Activated CD4-positive, alpha-beta T cell treated with anti-CD3 and anti-CD28 coated beads, Interleukin-2, amount 10 ng/mL, durations not matched to agents 7 days and 5 days (primary cell): ENCODE measurements around the gene COL17A1. TPM values are rescaled to one million over a fixed set of nuclear protein-coding genes. Genes with fewer than 3 reads are reported as not detected.
A peak's percentile ranks its signal among the peaks of the same experiment; 100 is the strongest.

Experiments
- CTCF ChIA-PET: fragments of 350-600 bp; sonication (Branson Sonifier 250); formaldehyde crosslinking; loops from one replicate; lab custom pipeline; 2021; ENCODE audit warnings: antibody characterized with exemption; lab: Charles Lee
- POLR2A ChIA-PET: fragments of 350-600 bp; sonication (Branson Sonifier 250); formaldehyde crosslinking; loops from one replicate; lab custom pipeline; 2021; ENCODE audit warnings: antibody characterized with exemption; lab: Charles Lee
- DNase-seq: peaks from one replicate; pipeline ENCODE4 v3.0.0-alpha.2; 2020
- H3K27ac Mint-ChIP-seq: one replicate; pipeline ENCODE4 v1.8.0; 2021; ENCODE audit warnings: mild to moderate bottlenecking, moderate library complexity, mixed read lengths
- H3K27me3 Mint-ChIP-seq: one replicate; pipeline ENCODE4 v1.8.0; 2021; ENCODE audit warnings: mixed read lengths
- H3K36me3 Mint-ChIP-seq: one replicate; pipeline ENCODE4 v1.8.0; 2021; ENCODE audit warnings: low read depth, mixed read lengths
- H3K4me1 Mint-ChIP-seq: one replicate; pipeline ENCODE4 v1.8.0; 2021; ENCODE audit warnings: mixed read lengths
- H3K4me3 Mint-ChIP-seq: one replicate; pipeline ENCODE4 v1.8.0; 2021; ENCODE audit warnings: mild to moderate bottlenecking, moderate library complexity, mixed read lengths
- H3K9me3 Mint-ChIP-seq: one replicate; pipeline ENCODE4 v1.8.0; 2021; ENCODE audit warnings: mixed read lengths
- total RNA-seq, 2 experiments: library from RNA; stranded (reverse); gene quantifications; one replicate each; pipeline ENCODE4 v1.2.3, GENCODE V29; 2021

COL17A1 gene
- total RNA-seq, 2 experiments from 2014 or later: not detected

DNA sequence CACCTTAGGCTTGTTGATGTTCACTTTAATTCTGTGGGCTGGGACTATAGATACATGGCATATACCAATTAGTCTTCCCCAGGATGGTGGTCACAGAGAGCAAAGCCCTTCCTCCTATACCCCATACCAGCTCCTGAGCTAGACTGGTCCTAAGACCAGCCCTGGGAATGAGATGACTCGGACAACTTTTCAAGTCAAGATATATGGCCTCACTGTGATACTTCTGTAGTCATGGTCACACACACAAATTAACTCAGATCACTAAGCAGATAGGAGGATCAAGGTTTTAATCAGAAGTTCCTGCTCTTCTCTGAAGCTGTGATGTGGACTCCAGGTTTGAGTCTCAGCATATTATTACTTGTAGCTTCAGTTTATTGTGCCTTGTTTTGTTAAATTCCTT lies 65.7 kb downstream of the COL17A1 start:
- H3K27me3 Mint-ChIP-seq: no peaks in the 10 kb centered on the region
- H3K36me3 Mint-ChIP-seq: peaks cover 53% of the 10 kb centered on the region
- no peaks in the 10 kb centered on the region for H3K9me3 Mint-ChIP-seq
- no peak for DNase-seq
- no peak overlapping the region for H3K4me3 Mint-ChIP-seq
- no peak overlapping the region for H3K27ac Mint-ChIP-seq
- ChIA-PET CTCF (no interaction called here), POLR2A (no interaction called here)
- peaks cover 3% of the 10 kb centered on the region for H3K4me1 Mint-ChIP-seq

- H3K4me1 Mint-ChIP-seq: peaks cover 3% of the 10 kb centered on the region
- no peak overlapping the region for H3K4me3 Mint-ChIP-seq
- no peaks in the 10 kb centered on the region for H3K9me3 Mint-ChIP-seq
- no peak for DNase-seq
- ChIA-PET POLR2A (interaction anchor here (0.6 to 0.7 kb wide), 2 partner anchors 13 to 126 kb away, joined by 7 to 8 read pairs; no protein-coding TSS in a partner anchor), CTCF (interaction anchor here (0.9 to 2.1 kb wide), 3 partner anchors 11 to 105 kb away, joined by 3 to 9 read pairs (median 3); partner anchors contain the start of gene SFR1)
- H3K27me3 Mint-ChIP-seq: no peaks in the 10 kb centered on the region
- peaks cover 44% of the 10 kb centered on the region for H3K36me3 Mint-ChIP-seq
- H3K27ac Mint-ChIP-seq: no peak overlapping the region
Measured at GRCh38 chr10:104018471-104018870, 67.2 kb downstream of the COL17A1 start.

DNA sequence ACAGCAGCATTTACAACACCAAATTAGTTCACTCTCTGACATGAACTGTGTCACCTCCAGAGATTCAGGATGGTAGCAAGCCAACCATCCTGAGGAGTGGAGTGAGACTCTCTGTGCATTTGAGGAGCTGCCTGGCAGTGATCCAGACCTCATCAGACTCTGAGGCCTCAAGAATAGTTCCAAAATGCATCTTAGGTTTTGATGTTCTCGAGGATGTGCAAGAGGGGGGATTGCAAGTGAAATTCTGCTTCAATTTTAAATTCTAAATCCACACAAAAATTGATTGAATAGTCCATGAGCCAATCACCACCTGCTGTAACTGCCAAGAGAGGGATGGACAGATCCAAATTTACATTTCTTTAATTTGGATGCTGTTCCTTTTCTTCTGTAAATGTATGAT lies 69.0 kb downstream of the COL17A1 start:
- Mint-ChIP-seq H3K27me3 (no peaks in the 10 kb centered on the region), H3K9me3 (no peaks in the 10 kb centered on the region), H3K4me1 (peaks cover 3% of the 10 kb centered on the region), H3K4me3 (no peak overlapping the region), H3K36me3 (peaks cover 32% of the 10 kb centered on the region), H3K27ac (no peak overlapping the region)
- CTCF ChIA-PET: interaction anchor here (0.6 kb wide), 2 partner anchors 192 to 274 kb away, joined by 3 to 4 read pairs; no protein-coding TSS in a partner anchor
- POLR2A ChIA-PET: interaction anchor here (0.6 kb wide), 1 partner anchor 12 kb away, joined by 4 read pairs; no protein-coding TSS in a partner anchor
- no peak for DNase-seq

DNA sequence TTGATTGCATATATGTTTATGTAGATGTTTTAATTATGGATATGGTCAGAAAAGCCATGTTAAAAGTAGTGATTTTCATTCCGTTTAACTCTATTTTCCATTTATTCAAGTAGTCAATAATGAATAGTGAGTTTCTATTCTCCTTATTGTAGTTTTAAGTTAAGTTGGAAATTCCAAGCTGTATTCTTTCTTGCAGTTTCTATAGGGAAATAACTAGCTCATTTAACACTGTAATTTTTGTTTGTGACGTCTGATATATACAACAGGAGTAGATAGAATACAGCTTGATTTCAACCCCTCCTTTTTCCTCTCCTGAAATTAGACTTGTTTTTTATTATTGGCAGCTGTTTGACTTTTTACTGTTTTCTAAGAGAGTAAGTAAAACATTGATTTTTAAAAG lies 71.5 kb downstream of the COL17A1 start:
- DNase-seq: no peak
- peaks cover 21% of the 10 kb centered on the region for H3K36me3 Mint-ChIP-seq
- peaks cover 2% of the 10 kb centered on the region for H3K4me1 Mint-ChIP-seq
- ChIA-PET POLR2A (no interaction called here), CTCF (interaction anchor here (0.7 to 0.9 kb wide), 2 partner anchors 105 to 110 kb away, joined by 3 read pairs; no protein-coding TSS in a partner anchor)
- H3K4me3 Mint-ChIP-seq: no peak overlapping the region
- no peaks in the 10 kb centered on the region for H3K9me3 Mint-ChIP-seq
- no peak overlapping the region for H3K27ac Mint-ChIP-seq
- no peaks in the 10 kb centered on the region for H3K27me3 Mint-ChIP-seq

DNA sequence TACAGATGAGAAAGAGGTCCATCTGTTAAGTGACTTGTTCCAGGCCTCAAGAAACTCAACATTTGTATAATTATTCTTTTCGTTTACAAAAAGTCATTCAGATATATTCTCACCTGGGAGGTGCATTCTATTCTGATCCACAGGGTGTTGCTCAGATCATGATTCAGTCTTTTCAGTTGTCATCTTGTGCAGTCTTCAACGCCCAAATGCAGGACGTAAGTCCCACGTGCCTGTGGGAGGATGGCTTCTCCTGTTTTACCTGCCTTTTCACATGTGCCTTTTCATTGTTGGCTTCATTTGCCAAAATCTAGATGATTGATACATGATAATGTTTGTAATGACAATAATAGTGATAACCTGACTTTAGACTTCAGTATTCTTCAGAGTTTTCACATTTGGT lies 72.2 kb downstream of the COL17A1 start:
- ChIA-PET CTCF (interaction anchor here (0.9 kb wide), 1 partner anchor 111 kb away, joined by 3 read pairs; no protein-coding TSS in a partner anchor), POLR2A (no interaction called here)
- Mint-ChIP-seq H3K9me3 (no peaks in the 10 kb centered on the region), H3K4me1 (peaks cover 2% of the 10 kb centered on the region), H3K27ac (no peak overlapping the region), H3K4me3 (no peak overlapping the region), H3K27me3 (no peaks in the 10 kb centered on the region), H3K36me3 (peaks cover 19% of the 10 kb centered on the region)
- no peak for DNase-seq

DNA sequence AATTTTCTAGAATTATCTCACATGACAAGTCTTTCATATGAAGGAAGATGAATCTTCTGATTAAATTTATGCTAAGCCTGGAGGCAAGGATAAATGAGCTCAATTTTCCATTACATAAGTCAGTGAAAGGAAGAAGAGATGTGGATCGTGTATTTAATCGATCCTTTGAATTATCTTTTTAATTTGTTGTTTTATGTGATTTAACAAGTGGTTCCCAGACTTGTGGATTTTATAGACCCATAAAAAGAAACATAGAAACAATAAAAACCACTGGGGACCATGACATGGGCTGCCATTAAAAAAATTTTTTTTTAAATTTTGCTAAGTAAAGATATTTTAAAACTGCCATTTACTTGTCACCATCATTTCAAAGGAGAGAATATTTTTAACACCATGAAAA lies 73.8 kb downstream of the COL17A1 start:
- POLR2A ChIA-PET: no interaction called here
- H3K27ac Mint-ChIP-seq: no peak overlapping the region
- H3K9me3 Mint-ChIP-seq: no peaks in the 10 kb centered on the region
- CTCF ChIA-PET: interaction anchor here (0.7 kb wide), 2 partner anchors 28 to 109 kb away, joined by 3 to 4 read pairs; no protein-coding TSS in a partner anchor
- peaks cover 22% of the 10 kb centered on the region for H3K36me3 Mint-ChIP-seq
- no peaks in the 10 kb centered on the region for H3K27me3 Mint-ChIP-seq
- H3K4me3 Mint-ChIP-seq: no peak overlapping the region
- H3K4me1 Mint-ChIP-seq: peaks cover 1% of the 10 kb centered on the region
- DNase-seq: no peak

GRCh38 chr10:104005172-104005863 lies 80.4 kb downstream of the COL17A1 start:
- no peak for DNase-seq
- ChIA-PET POLR2A (no interaction called here), CTCF (interaction anchor here (0.7 kb wide), 1 partner anchor 340 kb away, joined by 3 read pairs; no protein-coding TSS in a partner anchor)
- H3K27me3 Mint-ChIP-seq: no peaks in the 10 kb centered on the region
- H3K4me3 Mint-ChIP-seq: no peak overlapping the region
- H3K4me1 Mint-ChIP-seq: peaks cover 1% of the 10 kb centered on the region
- no peaks in the 10 kb centered on the region for H3K9me3 Mint-ChIP-seq
- H3K36me3 Mint-ChIP-seq: peaks cover 47% of the 10 kb centered on the region
- H3K27ac Mint-ChIP-seq: no peak overlapping the region

- no peak for DNase-seq
- ChIA-PET CTCF (interaction anchor here (1.2 kb wide), 1 partner anchor 115 kb away, joined by 3 read pairs; no protein-coding TSS in a partner anchor), POLR2A (no interaction called here)
- H3K9me3 Mint-ChIP-seq: no peaks in the 10 kb centered on the region
- peak overlapping the region; percentile 7 for H3K27ac Mint-ChIP-seq
- peaks cover 51% of the 10 kb centered on the region for H3K36me3 Mint-ChIP-seq
- peaks cover 1% of the 10 kb centered on the region for H3K4me1 Mint-ChIP-seq
- H3K4me3 Mint-ChIP-seq: no peak overlapping the region
- H3K27me3 Mint-ChIP-seq: no peaks in the 10 kb centered on the region
Measured at GRCh38 chr10:104002911-104003310, 82.8 kb downstream of the COL17A1 start.

DNA sequence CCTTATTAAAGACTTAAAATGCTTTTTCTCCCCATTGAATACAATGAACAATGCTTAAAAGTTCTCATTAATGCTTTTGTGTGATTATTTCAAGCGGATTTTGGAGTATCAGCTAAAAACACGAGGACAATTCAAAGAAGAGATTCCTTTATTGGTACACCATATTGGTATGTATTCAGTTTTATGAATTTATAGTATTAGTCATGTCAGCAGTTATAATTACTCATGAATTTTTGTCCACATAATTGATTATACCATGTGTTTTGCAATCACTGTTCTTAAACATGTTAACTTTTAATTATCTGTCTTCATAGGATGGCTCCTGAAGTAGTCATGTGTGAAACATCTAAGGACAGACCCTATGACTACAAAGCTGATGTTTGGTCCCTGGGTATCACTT lies 86.9 kb downstream of the COL17A1 start:
- no peak overlapping the region for H3K27ac Mint-ChIP-seq
- ChIA-PET POLR2A (interaction anchor here (0.6 kb wide), 1 partner anchor 1574 kb away, joined by 3 read pairs; no protein-coding TSS in a partner anchor), CTCF (no interaction called here)
- no peak for DNase-seq
- no peaks in the 10 kb centered on the region for H3K9me3 Mint-ChIP-seq
- H3K27me3 Mint-ChIP-seq: no peaks in the 10 kb centered on the region
- H3K4me1 Mint-ChIP-seq: peaks cover 17% of the 10 kb centered on the region
- H3K4me3 Mint-ChIP-seq: no peak overlapping the region
- H3K36me3 Mint-ChIP-seq: peaks cover 58% of the 10 kb centered on the region

- H3K4me3 Mint-ChIP-seq: no peak overlapping the region
- H3K4me1 Mint-ChIP-seq: peaks cover 19% of the 10 kb centered on the region
- DNase-seq: no peak
- no peaks in the 10 kb centered on the region for H3K9me3 Mint-ChIP-seq
- peaks cover 46% of the 10 kb centered on the region for H3K36me3 Mint-ChIP-seq
- H3K27ac Mint-ChIP-seq: no peak overlapping the region
- ChIA-PET POLR2A (no interaction called here), CTCF (interaction anchor here (0.6 to 1.5 kb wide), 4 partner anchors 10 to 67 kb away, joined by 3 to 4 read pairs (median 3); no protein-coding TSS in a partner anchor)
- H3K27me3 Mint-ChIP-seq: no peaks in the 10 kb centered on the region
Measured at GRCh38 chr10:103995134-103995533, 90.5 kb downstream of the COL17A1 start.

- CTCF ChIA-PET: interaction anchor here (0.9 to 1.0 kb wide), 2 partner anchors 8 to 103 kb away, joined by 3 to 8 read pairs; no protein-coding TSS in a partner anchor
- peaks cover 28% of the 10 kb centered on the region for H3K4me1 Mint-ChIP-seq
- no peak overlapping the region for H3K4me3 Mint-ChIP-seq
- H3K27ac Mint-ChIP-seq: no peak overlapping the region
- no peaks in the 10 kb centered on the region for H3K27me3 Mint-ChIP-seq
- POLR2A ChIA-PET: no interaction called here
- H3K9me3 Mint-ChIP-seq: no peaks in the 10 kb centered on the region
- H3K36me3 Mint-ChIP-seq: peaks cover 31% of the 10 kb centered on the region
- DNase-seq: no peak
Measured at GRCh38 chr10:103991393-103992128, 94.1 kb downstream of the COL17A1 start.

GRCh38 chr10:103990531-103990930 lies 95.1 kb downstream of the COL17A1 start:
- peaks cover 24% of the 10 kb centered on the region for H3K36me3 Mint-ChIP-seq
- CTCF ChIA-PET: no interaction called here
- no peaks in the 10 kb centered on the region for H3K27me3 Mint-ChIP-seq
- POLR2A ChIA-PET: no interaction called here
- no peak for DNase-seq
- no peak overlapping the region for H3K27ac Mint-ChIP-seq
- no peaks in the 10 kb centered on the region for H3K9me3 Mint-ChIP-seq
- H3K4me1 Mint-ChIP-seq: peaks cover 31% of the 10 kb centered on the region
- no peak overlapping the region for H3K4me3 Mint-ChIP-seq
